Activated CD8-positive, alpha-beta memory T cell treated with anti-CD3 and anti-CD28 coated beads for 4 hours (primary cell): ENCODE data around the gene NPRL2.

Experiments
- DNase-seq, 2 donors: peaks; one replicate each; pipeline ENCODE4 v3.0.0-alpha.2; 2020; ENCODE audit warnings: low read depth in 2 of 2

NPRL2 gene

DNA sequence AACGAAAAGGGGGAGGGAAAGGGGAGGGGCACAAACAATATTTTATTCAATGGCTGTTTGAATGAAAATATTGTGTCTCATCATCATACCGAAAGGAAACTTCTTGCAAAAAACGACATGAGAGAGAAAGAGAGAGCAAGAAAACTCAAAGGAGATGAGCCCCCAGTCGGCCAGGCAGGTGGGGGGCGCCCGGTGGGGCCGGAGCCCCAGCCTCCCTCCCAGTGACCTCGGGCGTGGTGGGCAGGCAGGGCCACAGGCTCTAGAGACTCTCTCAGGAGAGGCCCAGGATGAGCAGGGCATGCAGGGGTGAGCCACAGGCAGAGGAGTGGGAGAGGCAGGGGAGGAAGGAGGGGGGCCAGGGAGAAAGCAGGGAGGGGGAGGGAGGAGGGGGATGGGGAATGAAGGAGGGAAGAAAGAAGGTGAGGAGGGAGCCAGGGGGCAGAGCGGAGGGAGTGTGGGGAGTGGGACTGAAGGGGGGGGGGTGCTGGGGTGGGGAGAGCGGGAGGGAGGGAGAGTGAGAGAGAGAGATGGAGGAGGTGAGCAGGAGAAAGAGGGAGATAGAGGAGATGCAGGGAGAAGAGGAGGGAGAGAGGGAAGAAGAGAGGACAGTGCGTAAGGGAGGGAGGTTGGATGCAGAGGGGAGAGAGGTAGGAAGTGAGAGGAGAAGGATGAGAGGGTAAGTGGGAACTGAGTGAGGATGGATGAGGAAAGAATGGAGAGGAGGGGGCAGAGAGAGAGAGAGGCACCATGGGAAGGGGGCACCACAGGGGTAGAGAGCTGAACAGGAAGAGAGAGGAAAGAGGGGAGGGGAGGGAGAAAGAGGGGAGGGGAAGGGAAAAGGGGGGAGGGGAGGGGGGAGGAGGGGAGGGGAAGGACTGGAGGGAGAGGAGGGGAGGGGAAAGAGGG is 22.8 kb upstream of the NPRL2 start:
- DNase-seq = no peak

DNA sequence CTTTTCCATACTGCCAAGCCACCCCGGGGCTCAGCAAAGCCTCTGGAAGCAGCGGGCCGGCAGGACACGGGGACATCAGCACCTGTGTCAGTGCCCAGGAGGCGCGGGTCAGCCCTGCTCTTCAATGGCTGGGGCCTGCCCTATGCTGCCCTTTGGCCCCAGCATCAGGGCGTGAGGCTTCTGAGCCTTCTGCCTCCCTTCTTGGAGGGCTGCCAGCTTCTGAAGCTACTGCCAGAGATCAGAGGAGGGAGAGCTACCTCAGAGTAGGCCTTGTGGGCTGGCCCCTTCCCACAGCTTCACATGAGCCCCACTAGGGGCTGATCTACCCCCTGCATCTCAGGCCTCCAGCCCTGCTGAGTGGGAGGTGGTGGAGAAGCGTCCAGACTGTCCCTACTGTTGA is 21.8 kb upstream of the NPRL2 start:
- DNase-seq = no peak

DNA sequence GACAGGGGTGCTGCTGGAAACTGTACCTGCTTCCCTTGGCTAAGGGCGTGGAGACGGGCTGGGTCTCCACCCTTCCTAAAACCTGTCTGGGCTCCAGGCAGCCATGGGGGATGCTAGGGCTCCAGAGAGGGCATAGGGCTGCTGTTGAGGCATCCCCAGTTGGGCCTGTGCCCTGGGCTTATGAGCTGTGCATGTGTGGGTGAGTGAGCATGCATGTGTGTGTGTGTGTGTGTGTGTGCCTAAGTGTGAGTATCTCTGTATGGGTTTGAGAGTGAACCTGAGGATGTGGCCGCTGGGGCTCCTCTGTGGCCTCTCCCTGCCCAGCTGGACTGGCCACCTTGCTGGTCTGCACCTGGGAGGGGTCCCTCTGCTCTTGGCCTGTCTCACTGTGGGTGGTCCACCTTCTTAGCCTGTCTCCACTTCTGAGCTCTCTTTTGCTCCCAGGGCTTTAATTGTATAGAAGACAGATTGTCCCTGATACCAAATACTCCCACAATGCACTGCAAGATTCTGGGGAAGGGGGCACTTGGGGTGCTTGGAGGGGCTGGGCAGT is 20.6 kb upstream of the NPRL2 start:
- no peak for DNase-seq

GRCh38 chr3:50370594-50370993 is 20.0 kb upstream of the NPRL2 start:
- no peak for DNase-seq

- no peak for DNase-seq
Observed at GRCh38 chr3:50369012-50369670, 18.6 kb upstream of the NPRL2 start.

- no peak for DNase-seq
Observed at GRCh38 chr3:50365842-50366220, 15.3 kb upstream of the NPRL2 start.

GRCh38 chr3:50365080-50365841 is 14.7 kb upstream of the NPRL2 start:
- peak; percentile 87 to 89 for DNase-seq

GRCh38 chr3:50364573-50365079 is 14.1 kb upstream of the NPRL2 start:
- no peak for DNase-seq

GRCh38 chr3:50359760-50360110 is 9.2 kb upstream of the NPRL2 start:
- DNase-seq = no peak

DNA sequence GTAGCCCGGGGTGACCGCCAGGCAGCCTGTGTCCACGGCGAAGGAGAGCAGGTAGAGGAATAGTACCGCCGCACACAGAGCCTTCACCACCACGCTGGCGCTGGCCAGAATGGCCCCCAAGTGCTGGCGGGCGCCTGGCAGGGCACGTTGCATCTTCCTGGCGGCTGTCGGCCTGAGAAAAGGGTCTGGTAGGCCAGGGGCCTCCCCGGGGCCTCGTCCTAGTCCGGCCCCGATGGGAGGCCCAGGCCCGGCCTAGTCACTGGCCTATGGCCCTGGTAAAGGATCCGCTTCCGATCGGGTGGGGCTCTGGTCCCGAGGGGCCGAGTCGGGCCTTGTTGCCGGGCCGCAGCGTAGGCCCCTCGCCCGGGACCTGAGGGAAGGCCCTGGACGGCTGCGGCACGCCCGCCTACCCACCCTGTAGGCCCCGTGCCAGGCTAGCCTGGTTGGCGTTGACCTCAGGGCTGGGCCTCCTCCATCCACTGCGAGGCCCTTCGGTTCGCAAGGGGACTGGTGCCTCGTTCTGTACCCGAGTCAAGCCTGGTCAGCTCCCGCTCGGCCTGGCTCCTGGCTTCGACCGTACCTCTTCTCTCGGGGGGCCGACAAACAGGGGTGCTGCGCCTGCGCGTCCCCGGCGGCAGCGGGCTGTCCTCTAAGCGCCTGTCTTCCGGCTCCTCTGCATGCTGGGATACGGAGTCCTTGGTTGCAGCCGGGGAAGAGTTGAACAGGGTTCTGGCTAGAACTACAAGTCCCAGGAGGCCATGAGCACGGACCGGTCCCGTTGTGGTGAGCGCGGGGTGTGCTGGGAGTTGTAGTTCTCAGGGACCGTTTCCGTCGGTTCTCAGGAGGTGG is 8.6 kb upstream of the NPRL2 start, which contains the start of gene TMEM115:
Gene TMEM115, minus strand, starts transcription at position 611 of the 849 bp plus-strand sequence. Its CDS starts 458 bp downstream, at position 153.
- peak; percentile 90 to 95 for DNase-seq

DNA sequence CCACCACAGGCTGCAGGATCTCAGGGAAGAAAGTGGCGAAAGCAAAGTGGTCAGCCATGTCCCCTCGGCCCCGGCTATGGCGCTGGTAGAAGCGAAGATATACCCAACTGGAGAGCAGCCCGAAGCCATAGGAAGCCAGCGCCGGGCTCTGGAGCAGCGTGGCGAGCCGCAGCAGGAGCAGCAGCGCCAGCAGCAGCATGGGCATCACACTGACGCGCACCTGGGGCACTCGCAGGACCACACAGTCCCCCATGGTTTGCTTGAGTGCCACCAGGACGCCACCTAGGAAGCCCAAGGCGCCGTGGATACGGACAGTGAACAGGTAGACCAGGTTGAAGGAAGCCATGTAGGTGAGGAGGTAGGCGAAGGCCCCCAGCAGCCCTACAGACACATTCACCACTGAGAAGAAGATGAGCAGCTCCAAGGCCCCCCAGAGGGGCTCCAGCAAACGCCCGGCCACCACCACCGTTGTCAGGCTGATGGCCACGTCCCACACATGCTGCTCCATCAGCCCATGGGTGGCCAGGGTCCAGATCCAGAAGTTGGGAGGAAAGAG is 7.9 kb upstream of the NPRL2 start:
- DNase-seq = no peak

DNA sequence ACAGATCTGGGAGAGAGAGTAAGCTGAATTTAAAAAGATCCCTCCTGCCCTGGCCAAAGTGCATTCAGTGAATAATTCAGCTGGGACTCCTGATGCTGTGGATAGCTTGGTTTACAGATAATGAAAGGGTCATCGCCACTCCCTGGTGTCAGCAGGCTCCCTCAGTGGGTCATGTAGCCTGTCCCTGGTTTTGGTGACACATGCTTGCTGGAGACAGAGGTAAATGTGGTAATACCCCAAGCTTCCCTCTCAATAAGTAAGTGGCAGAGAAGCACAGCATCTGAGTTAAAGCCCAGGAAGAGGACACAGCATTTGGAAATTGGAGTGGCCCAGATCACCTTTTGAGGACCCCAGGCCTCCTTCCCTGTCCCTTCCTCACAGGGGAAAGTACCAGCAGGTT is 6.9 kb upstream of the NPRL2 start:
- DNase-seq = no peak

DNA sequence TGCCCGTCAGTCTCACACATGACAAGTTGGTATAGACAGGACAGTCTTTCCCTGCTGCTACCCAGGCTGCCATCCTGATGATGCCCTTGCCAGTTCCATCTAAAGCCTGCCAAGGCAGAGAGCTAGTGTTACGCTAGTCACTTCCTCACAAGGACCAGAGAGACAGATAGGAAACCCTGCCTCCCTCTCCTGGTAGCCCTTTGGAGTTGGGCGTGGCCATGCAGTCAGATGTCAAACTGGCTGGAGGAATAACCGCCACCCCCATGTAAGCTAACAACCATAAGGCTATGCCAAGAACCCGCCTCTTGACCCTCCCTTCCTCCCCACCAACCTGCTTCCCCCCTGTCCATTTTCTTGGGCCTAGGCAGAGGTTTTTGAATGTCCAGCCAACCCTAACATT is 6.0 kb upstream of the NPRL2 start:
- no peak for DNase-seq

DNA sequence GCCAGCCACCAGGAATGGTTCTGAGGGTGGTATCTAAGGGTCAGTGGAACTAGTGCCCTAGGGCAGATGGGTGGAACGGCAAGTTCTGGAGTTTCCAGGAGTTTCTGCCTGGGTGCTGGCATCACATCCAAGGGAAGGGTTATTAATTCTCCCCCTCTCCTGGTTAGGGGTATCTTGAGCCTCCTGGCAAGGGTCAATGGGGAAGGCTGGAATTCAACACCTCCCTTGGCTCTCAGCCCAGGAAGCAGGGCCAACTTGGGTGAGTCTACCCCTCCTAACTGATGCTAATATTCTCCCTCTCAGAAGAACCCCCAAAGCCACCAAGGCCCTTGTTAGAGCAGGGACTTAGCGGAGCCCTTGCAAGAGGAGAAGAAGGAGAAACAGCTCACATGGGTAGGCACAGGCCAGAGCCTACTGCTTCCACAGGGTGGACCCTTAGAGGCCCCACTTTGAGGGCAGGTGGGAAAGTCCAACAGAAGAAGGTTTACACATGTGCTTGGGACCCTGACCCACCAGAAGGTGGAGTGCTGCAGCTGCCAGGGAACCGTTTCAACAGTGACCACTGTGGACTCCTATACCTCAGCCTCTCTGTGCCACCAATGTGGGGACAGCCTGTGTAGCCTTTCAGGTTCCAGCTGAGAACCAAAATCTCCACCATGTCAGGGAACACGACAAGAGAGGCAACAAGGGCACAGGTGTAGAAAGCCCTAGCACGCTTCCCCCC is 5.4 kb upstream of the NPRL2 start:
- DNase-seq = no peak

DNA sequence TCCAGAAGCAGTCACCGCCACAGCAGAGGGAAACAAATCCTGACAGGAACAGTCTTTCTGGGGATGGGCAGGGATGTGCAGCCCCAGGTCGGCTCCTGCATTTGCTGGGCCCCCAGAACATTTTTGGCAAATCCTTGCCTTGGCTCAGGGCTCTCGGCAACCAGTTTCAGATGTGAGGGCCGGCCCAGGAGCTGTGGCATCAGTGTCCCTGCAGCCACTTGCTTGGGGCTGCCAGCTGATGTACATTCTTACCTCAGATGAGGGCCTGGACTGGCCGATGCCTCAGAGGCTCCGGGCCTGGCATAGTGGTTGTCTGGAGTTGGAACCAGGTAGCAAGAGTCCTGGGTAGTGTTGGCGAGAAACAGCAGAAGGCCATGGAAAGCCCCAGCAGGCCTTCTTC is 4.3 kb upstream of the NPRL2 start:
- DNase-seq = no peak

DNA sequence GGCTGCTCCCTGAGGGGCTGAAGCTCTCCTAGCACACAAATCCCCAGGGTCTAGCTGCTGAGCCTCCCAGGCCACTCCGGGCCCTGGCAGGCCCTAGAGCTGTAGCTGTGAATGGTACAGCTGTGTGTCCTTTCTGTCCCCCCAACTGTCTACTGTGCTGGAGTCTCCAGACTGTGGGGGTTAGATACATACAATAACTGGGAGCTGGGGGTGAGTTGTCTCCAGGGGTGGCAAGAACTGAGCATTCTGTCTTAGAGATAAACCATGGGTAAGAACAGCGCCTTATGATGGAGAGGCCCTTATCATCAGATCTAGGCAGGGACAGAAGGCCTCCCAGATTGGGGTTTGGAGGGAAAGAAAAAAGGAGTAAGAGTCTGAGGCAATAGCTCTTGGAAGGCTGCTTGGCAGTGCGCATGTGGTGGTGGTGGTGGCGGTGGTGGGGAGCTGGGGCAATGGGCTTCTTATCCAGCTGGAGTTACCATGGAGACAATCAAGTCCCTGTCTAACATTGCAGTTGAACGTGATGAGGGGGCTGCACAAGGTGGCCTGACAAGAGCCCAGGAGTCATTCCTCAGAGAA is 3.7 kb upstream of the NPRL2 start:
- no peak for DNase-seq

GRCh38 chr3:50353245-50354004 is 2.9 kb upstream of the NPRL2 start:
- DNase-seq = no peak

GRCh38 chr3:50352781-50353180 is 2.2 kb upstream of the NPRL2 start:
- DNase-seq = no peak

- DNase-seq = no peak
Observed at GRCh38 chr3:50351323-50351697, 735 bp upstream of the NPRL2 start.
